Retinal pigment epithelial cell (primary cell): ENCODE results near the gene FLYWCH1.

ENCODE experiments used
- DNase-seq: peaks from one replicate; pipeline ENCODE4 v3.0.0-alpha.2; 2010; ENCODE audit warnings: low read depth
- H3K4me3 ChIP-seq: 2 replicates; pipeline ENCODE4 v1.5.1; 2011; ENCODE audit warnings: mild to moderate bottlenecking, low read length, control low read depth, moderate library complexity
- CTCF ChIP-seq: conservative IDR thresholded peaks from 2 replicates; pipeline ENCODE4 v1.5.1; 2011; ENCODE audit warnings: low read depth, low read length, control low read depth, inconsistent platforms

FLYWCH1 gene

GRCh38 chr16:2911638-2912329, at the start of gene FLYWCH1:
Gene FLYWCH1 (plus strand): TSS chr16:2911931. CDS start chr16:2929686, 17,755 bp downstream.
- TF ChIP-seq CTCF, result no peak
- DNase-seq, result peak; percentile 92
- peak within 1 kb of the TSS; percentile 92 for H3K4me3 ChIP-seq

GRCh38 chr16:2865651-2866050, 46.1 kb upstream of the FLYWCH1 start:
- no peak overlapping the region for H3K4me3 ChIP-seq
- no peak for DNase-seq
- no peak for TF ChIP-seq CTCF

GRCh38 chr16:2866431-2866830, 45.3 kb upstream of the FLYWCH1 start:
- no peak for TF ChIP-seq CTCF
- no peak for DNase-seq
- H3K4me3 ChIP-seq, result no peak overlapping the region

GRCh38 chr16:2867661-2867986, 44.1 kb upstream of the FLYWCH1 start:
- H3K4me3 ChIP-seq, result peak overlapping the region; percentile 61
- no peak for TF ChIP-seq CTCF
- no peak for DNase-seq

GRCh38 chr16:2867987-2868789, 43.5 kb upstream of the FLYWCH1 start:
- TF ChIP-seq CTCF, result peak; percentile 94
- peak overlapping the region; percentile 61 for H3K4me3 ChIP-seq
- peak; percentile 46 for DNase-seq

GRCh38 chr16:2871926-2872325, 39.8 kb upstream of the FLYWCH1 start:
- no peak for DNase-seq
- TF ChIP-seq CTCF, result no peak
- no peak overlapping the region for H3K4me3 ChIP-seq
